ENCODE measurements around the gene DOCK1.

DOCK1 gene

DNA sequence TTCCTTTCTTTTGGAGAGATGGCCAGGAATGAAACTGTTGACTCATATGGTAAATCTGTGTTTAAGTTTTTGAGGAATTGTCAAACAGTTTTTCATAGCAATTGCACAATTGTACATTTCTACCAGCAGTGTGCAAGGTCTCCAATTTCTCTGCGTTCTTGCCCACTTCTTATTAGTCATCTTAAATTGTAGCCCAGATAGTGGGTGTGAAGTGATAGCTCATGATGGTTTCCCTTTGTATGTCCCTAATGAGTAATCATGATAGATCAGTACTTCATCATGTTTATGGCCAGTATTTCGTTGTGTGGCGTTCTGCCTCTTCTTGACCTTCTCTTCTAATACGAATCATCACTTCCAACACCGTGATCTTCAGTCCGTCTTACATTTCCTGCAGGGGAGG, 136.3 kb downstream of the DOCK1 start:
- no peak for DNase-seq
- H3K9me3 ChIP-seq (ENCODE audit: control insufficient read depth, low read length): no peaks in the 10 kb centered on the region
- H3K4me1 ChIP-seq (ENCODE audit: control insufficient read depth, insufficient read depth, low read length, poor library complexity, severe bottlenecking): no peaks in the 10 kb centered on the region
- H3K27me3 ChIP-seq (replicated peaks; ENCODE audit: control insufficient read depth, insufficient read depth, low read length, poor library complexity, severe bottlenecking): no peaks in the 10 kb centered on the region
- no peaks in the 10 kb centered on the region for H3K36me3 ChIP-seq (ENCODE audit: control insufficient read depth, insufficient read depth, low read length)
- no peak overlapping the region for H3K4me3 ChIP-seq (ENCODE audit: insufficient read depth, low read depth, low read length, poor library complexity, severe bottlenecking)
- no peak overlapping the region for H3K27ac ChIP-seq (ENCODE audit: insufficient read depth, low read length, poor library complexity, severe bottlenecking)

DNA sequence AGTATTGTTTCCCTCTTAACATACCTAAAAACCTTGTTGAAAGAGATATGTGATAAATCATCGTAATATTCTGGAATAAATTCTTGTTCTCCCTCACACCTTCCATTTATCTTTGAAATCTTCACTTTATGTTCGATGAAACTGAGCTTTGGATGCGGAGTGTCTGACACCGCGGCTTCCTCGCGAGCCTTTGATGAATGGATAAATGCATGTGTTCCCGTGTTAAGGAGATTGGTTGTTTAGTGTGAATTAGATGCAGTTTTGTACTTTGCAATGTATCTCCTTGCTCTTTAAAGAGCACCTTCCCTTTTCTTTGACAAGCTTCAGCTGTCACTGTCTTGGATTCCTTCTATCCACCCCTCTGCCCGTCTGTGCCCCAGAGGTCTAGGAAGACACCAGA, 138.1 kb downstream of the DOCK1 start:
- Histone ChIP-seq H3K4me1 (ENCODE audit: control insufficient read depth, insufficient read depth, low read length, poor library complexity, severe bottlenecking) (no peaks in the 10 kb centered on the region), H3K9me3 (ENCODE audit: control insufficient read depth, low read length) (no peaks in the 10 kb centered on the region), H3K4me3 (ENCODE audit: insufficient read depth, low read depth, low read length, poor library complexity, severe bottlenecking) (no peak overlapping the region), H3K36me3 (ENCODE audit: control insufficient read depth, insufficient read depth, low read length) (no peaks in the 10 kb centered on the region), H3K27ac (ENCODE audit: insufficient read depth, low read length, poor library complexity, severe bottlenecking) (no peak overlapping the region), H3K27me3 (replicated peaks; ENCODE audit: control insufficient read depth, insufficient read depth, low read length, poor library complexity, severe bottlenecking) (no peaks in the 10 kb centered on the region)
- DNase-seq: no peak

DNA sequence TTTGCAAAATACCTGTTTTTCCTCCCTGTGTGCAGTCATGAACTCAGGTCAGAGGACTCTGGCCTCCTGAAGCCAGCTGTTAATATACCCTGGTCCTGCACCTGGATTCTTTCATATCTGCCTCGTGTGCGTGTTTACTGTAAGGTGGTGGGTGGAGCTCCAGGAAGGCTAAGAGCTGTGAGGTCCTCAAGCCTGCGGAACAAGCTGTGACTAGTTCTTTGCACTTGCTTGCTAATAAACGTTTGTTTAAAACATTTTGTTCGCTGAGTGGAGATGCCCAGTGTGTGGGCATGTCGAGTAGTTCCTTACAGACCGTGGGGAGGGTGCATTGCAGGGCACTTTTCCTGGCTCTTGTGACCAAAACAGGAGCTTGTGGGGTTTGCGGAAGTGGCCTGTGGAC, 139.0 kb downstream of the DOCK1 start:
- H3K27me3 ChIP-seq (replicated peaks; ENCODE audit: control insufficient read depth, insufficient read depth, low read length, poor library complexity, severe bottlenecking): no peaks in the 10 kb centered on the region
- no peak overlapping the region for H3K4me3 ChIP-seq (ENCODE audit: insufficient read depth, low read depth, low read length, poor library complexity, severe bottlenecking)
- no peak for DNase-seq
- no peaks in the 10 kb centered on the region for H3K9me3 ChIP-seq (ENCODE audit: control insufficient read depth, low read length)
- H3K27ac ChIP-seq (ENCODE audit: insufficient read depth, low read length, poor library complexity, severe bottlenecking): no peak overlapping the region
- no peaks in the 10 kb centered on the region for H3K4me1 ChIP-seq (ENCODE audit: control insufficient read depth, insufficient read depth, low read length, poor library complexity, severe bottlenecking)
- H3K36me3 ChIP-seq (ENCODE audit: control insufficient read depth, insufficient read depth, low read length): no peaks in the 10 kb centered on the region

- Histone ChIP-seq H3K27ac (ENCODE audit: insufficient read depth, low read length, poor library complexity, severe bottlenecking) (no peak overlapping the region), H3K4me3 (ENCODE audit: insufficient read depth, low read depth, low read length, poor library complexity, severe bottlenecking) (no peak overlapping the region), H3K27me3 (replicated peaks; ENCODE audit: control insufficient read depth, insufficient read depth, low read length, poor library complexity, severe bottlenecking) (no peaks in the 10 kb centered on the region), H3K36me3 (ENCODE audit: control insufficient read depth, insufficient read depth, low read length) (no peaks in the 10 kb centered on the region), H3K4me1 (ENCODE audit: control insufficient read depth, insufficient read depth, low read length, poor library complexity, severe bottlenecking) (no peaks in the 10 kb centered on the region), H3K9me3 (ENCODE audit: control insufficient read depth, low read length) (no peaks in the 10 kb centered on the region)
- no peak for DNase-seq
These were observed 142.0 kb downstream of the DOCK1 start for GRCh38 chr10:127046975-127047877.

DNA sequence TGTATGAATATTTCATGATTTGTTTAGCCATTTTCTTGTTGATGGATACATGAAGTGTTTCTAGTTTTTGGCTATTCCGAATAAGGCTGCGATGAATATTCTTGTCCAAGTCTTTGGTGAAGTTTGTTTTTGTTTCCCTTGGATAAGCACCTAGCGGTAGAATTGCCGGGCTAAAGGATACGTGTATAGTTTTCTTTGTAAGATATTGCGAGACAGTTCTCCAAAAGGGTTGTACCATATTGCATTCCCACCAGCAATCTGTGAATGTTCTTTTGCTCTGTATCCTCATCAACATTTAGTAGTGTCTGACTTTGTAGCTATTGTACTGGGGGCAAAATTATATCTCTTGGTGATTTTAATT, 142.6 kb downstream of the DOCK1 start:
- no peaks in the 10 kb centered on the region for H3K4me1 ChIP-seq (ENCODE audit: control insufficient read depth, insufficient read depth, low read length, poor library complexity, severe bottlenecking)
- H3K4me3 ChIP-seq (ENCODE audit: insufficient read depth, low read depth, low read length, poor library complexity, severe bottlenecking): no peak overlapping the region
- H3K9me3 ChIP-seq (ENCODE audit: control insufficient read depth, low read length): no peaks in the 10 kb centered on the region
- no peaks in the 10 kb centered on the region for H3K36me3 ChIP-seq (ENCODE audit: control insufficient read depth, insufficient read depth, low read length)
- no peaks in the 10 kb centered on the region for H3K27me3 ChIP-seq (replicated peaks; ENCODE audit: control insufficient read depth, insufficient read depth, low read length, poor library complexity, severe bottlenecking)
- DNase-seq: no peak
- H3K27ac ChIP-seq (ENCODE audit: insufficient read depth, low read length, poor library complexity, severe bottlenecking): no peak overlapping the region

- Histone ChIP-seq H3K27me3 (replicated peaks; ENCODE audit: control insufficient read depth, insufficient read depth, low read length, poor library complexity, severe bottlenecking) (no peaks in the 10 kb centered on the region), H3K4me3 (ENCODE audit: insufficient read depth, low read depth, low read length, poor library complexity, severe bottlenecking) (no peak overlapping the region), H3K36me3 (ENCODE audit: control insufficient read depth, insufficient read depth, low read length) (no peaks in the 10 kb centered on the region), H3K27ac (ENCODE audit: insufficient read depth, low read length, poor library complexity, severe bottlenecking) (no peak overlapping the region), H3K4me1 (ENCODE audit: control insufficient read depth, insufficient read depth, low read length, poor library complexity, severe bottlenecking) (no peaks in the 10 kb centered on the region), H3K9me3 (ENCODE audit: control insufficient read depth, low read length) (no peaks in the 10 kb centered on the region)
- DNase-seq: no peak
These were observed 143.4 kb downstream of the DOCK1 start for GRCh38 chr10:127048630-127049029.

DNA sequence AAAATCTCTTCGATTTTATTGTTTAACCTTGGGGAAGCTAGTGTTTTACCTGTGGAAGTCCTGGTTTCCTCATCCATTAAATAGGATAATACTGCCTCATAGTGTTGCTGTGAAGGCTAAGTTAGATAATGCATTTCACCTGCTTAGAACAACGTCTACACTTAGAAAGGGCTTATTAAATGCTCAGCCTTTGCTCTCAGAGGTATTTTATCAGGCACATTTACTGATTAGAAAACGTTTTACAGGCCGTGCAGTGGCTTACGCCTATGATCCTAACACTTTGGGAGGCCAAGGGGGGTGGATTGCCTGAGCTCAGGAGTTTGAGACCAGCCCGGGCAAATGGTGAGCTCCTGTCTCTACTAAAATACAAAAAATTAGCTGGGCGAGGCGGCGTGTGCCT, 146.8 kb downstream of the DOCK1 start:
- Histone ChIP-seq H3K9me3 (ENCODE audit: control insufficient read depth, low read length) (no peaks in the 10 kb centered on the region), H3K27ac (ENCODE audit: insufficient read depth, low read length, poor library complexity, severe bottlenecking) (no peak overlapping the region), H3K27me3 (replicated peaks; ENCODE audit: control insufficient read depth, insufficient read depth, low read length, poor library complexity, severe bottlenecking) (no peaks in the 10 kb centered on the region), H3K4me3 (ENCODE audit: insufficient read depth, low read depth, low read length, poor library complexity, severe bottlenecking) (no peak overlapping the region), H3K36me3 (ENCODE audit: control insufficient read depth, insufficient read depth, low read length) (no peaks in the 10 kb centered on the region), H3K4me1 (ENCODE audit: control insufficient read depth, insufficient read depth, low read length, poor library complexity, severe bottlenecking) (no peaks in the 10 kb centered on the region)
- DNase-seq: no peak

GRCh38 chr10:127055263-127055662, 150.0 kb downstream of the DOCK1 start:
- Histone ChIP-seq H3K36me3 (ENCODE audit: control insufficient read depth, insufficient read depth, low read length) (no peaks in the 10 kb centered on the region), H3K27ac (ENCODE audit: insufficient read depth, low read length, poor library complexity, severe bottlenecking) (no peak overlapping the region), H3K27me3 (replicated peaks; ENCODE audit: control insufficient read depth, insufficient read depth, low read length, poor library complexity, severe bottlenecking) (no peaks in the 10 kb centered on the region), H3K9me3 (ENCODE audit: control insufficient read depth, low read length) (no peaks in the 10 kb centered on the region), H3K4me3 (ENCODE audit: insufficient read depth, low read depth, low read length, poor library complexity, severe bottlenecking) (no peak overlapping the region), H3K4me1 (ENCODE audit: control insufficient read depth, insufficient read depth, low read length, poor library complexity, severe bottlenecking) (no peaks in the 10 kb centered on the region)
- DNase-seq: no peak

DNA sequence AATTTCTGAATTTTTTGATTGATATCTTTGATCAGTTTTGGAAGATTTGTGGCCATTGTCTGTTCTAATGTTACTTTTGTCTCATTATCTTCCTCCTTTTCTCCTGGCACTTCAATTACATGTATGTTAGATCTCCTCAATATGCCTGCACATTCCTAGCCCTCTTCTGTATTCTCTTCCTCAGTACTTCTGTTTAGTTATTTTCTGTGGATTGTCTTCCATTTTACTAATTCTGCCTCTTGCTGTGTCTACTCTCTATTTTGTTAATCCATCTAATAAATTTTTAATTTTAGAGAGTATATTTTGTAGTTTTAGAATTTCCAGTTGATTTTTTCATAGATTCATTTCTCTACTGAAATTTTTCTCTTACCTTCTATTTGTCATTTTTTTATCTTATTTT, 154.1 kb downstream of the DOCK1 start:
- DNase-seq: no peak
- Histone ChIP-seq H3K36me3 (ENCODE audit: control insufficient read depth, insufficient read depth, low read length) (no peaks in the 10 kb centered on the region), H3K27ac (ENCODE audit: insufficient read depth, low read length, poor library complexity, severe bottlenecking) (no peak overlapping the region), H3K4me3 (ENCODE audit: insufficient read depth, low read depth, low read length, poor library complexity, severe bottlenecking) (no peak overlapping the region), H3K9me3 (ENCODE audit: control insufficient read depth, low read length) (no peaks in the 10 kb centered on the region), H3K27me3 (replicated peaks; ENCODE audit: control insufficient read depth, insufficient read depth, low read length, poor library complexity, severe bottlenecking) (no peaks in the 10 kb centered on the region), H3K4me1 (ENCODE audit: control insufficient read depth, insufficient read depth, low read length, poor library complexity, severe bottlenecking) (no peaks in the 10 kb centered on the region)

DNA sequence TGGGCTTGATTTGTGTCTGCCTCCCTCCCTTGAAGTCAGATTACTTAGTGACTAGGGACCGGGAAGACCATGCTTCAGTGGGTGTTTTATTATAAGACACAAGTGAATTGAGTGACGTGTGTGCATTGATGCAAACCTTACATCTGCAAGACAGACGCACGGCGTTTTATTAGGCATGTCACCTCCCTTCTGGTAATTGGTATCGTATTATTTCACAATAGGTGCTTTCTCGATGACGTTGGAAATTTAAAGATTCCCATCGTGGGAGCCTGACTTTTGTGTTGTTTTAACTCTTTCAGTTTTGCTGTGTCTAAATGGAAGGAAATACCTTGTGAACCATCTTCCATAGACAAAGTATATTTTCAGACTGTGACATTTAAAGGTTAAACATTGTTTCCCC, 158.5 kb downstream of the DOCK1 start:
- H3K9me3 ChIP-seq (ENCODE audit: control insufficient read depth, low read length): no peaks in the 10 kb centered on the region
- no peak overlapping the region for H3K27ac ChIP-seq (ENCODE audit: insufficient read depth, low read length, poor library complexity, severe bottlenecking)
- no peaks in the 10 kb centered on the region for H3K36me3 ChIP-seq (ENCODE audit: control insufficient read depth, insufficient read depth, low read length)
- DNase-seq: no peak
- H3K4me1 ChIP-seq (ENCODE audit: control insufficient read depth, insufficient read depth, low read length, poor library complexity, severe bottlenecking): no peaks in the 10 kb centered on the region
- no peak overlapping the region for H3K4me3 ChIP-seq (ENCODE audit: insufficient read depth, low read depth, low read length, poor library complexity, severe bottlenecking)
- H3K27me3 ChIP-seq (replicated peaks; ENCODE audit: control insufficient read depth, insufficient read depth, low read length, poor library complexity, severe bottlenecking): no peaks in the 10 kb centered on the region

All from effector memory CD4-positive, alpha-beta T cell (primary cell).